GM12865 (cell line): ENCODE measurements around the gene AHNAK.

ENCODE experiments used
- DNase-seq: peaks from one replicate; pipeline ENCODE4 v3.0.0; 2010; ENCODE audit warnings: low read depth
- H3K4me3 ChIP-seq: 2 replicates; pipeline ENCODE4 v1.5.1; 2011; ENCODE audit warnings: mild to moderate bottlenecking, low read depth, low read length, control low read depth
- CTCF ChIP-seq: IDR thresholded peaks from 2 replicates; pipeline ENCODE4 v1.5.1; 2011; ENCODE audit warnings: low read length, control low read depth, low read depth, inconsistent platforms; ENCODE audit not compliant: insufficient read depth; ENCODE audit errors: missing control alignments

Gene AHNAK

GRCh38 chr11:62577046-62577714 is 30.6 kb upstream of the AHNAK start:
- TF ChIP-seq CTCF = no peak
- no peak overlapping the region for H3K4me3 ChIP-seq
- DNase-seq = no peak

- no peak for DNase-seq
- H3K4me3 ChIP-seq = no peak overlapping the region
- no peak for TF ChIP-seq CTCF
Measured at GRCh38 chr11:62575837-62576236, 29.2 kb upstream of the AHNAK start.

- no peak for DNase-seq
- no peak for TF ChIP-seq CTCF
- H3K4me3 ChIP-seq = peak overlapping the region; percentile 85
Measured at GRCh38 chr11:62575156-62575555, 28.6 kb upstream of the AHNAK start.

- DNase-seq = peak; percentile 35
- TF ChIP-seq CTCF = no peak
Measured at GRCh38 chr11:62574363-62575071, 27.9 kb upstream of the AHNAK start.

GRCh38 chr11:62573592-62574362 is 27.2 kb upstream of the AHNAK start, which contains the start of gene EEF1G:
EEF1G (minus strand) TSS chr11:62573891; CDS start chr11:62573842, 49 bp downstream.
- DNase-seq = peak; percentile 100
- no peak for TF ChIP-seq CTCF
- peak within 1 kb of the TSS; percentile 88 for H3K4me3 ChIP-seq

More at GRCh38 chr11:62574363-62575071, 27.9 kb upstream of the AHNAK start:
- peak overlapping the region; percentile 85 for H3K4me3 ChIP-seq

GRCh38 chr11:62573006-62573591 is 26.5 kb upstream of the AHNAK start:
- DNase-seq = peak; percentile 50
- H3K4me3 ChIP-seq = peak overlapping the region; percentile 88
- no peak for TF ChIP-seq CTCF
